Stimulated activated naive CD8-positive, alpha-beta T cell treated with anti-CD3 and anti-CD28 coated beads, Interleukin-15, Interleukin-2, amounts not matched to agents 100 U/mL and 50 U/mL, for 24 hours (primary cell): ENCODE measurements around the gene TNFAIP6.
"Not testable (repeated sequence)": the region's sequence is repeated elsewhere in the genome, so short reads cannot be mapped to it uniquely, and the experiment has no call there.

Experiments
- ATAC-seq: fragments of 150-1000 bp; cut with Tn5 transposase; one replicate; pipeline ENCODE4 v1.10.0; 2021
- DNase-seq: peaks from one replicate; pipeline ENCODE4 v3.0.0; 2021

TNFAIP6 gene

DNA sequence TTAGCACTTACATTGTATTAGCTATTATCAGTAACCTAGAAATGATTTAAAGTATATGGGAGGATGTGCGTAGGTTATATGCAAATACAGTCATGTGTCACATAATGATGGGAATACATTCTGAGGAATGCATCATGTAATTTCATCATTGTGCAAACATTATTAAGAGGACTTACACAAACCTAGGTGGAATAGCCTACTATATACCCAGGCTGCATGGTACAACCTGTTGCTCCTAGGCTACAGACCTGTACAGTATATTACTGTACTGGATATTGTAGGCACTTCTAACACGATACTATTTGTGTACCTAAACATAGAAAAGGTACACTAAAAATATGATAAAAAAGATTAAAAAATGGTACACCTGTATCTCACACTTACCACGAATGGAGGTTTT is 60.3 kb downstream of the TNFAIP6 start:
- no peak for DNase-seq
- no peak for ATAC-seq

DNA sequence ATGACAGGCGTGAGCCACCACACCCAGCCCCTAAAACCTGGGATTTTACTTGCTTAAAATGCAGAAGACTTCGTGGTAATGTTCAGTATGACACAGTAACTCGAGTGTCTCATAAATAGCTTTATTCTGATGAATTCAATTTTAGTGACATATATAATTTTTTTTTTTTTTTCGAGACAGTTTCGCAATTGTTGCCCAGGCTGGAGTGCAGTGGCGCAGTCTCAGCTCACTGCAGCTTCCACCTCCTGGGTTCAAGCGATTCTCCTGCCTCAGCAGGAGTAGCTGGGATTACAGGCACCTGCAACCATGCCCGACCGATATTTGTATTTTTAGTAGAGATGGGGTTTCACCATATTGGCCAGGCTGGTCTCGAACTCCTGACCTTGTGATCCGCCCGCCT is 64.3 kb downstream of the TNFAIP6 start:
- DNase-seq, ATAC-seq: not testable (repeated sequence)

DNA sequence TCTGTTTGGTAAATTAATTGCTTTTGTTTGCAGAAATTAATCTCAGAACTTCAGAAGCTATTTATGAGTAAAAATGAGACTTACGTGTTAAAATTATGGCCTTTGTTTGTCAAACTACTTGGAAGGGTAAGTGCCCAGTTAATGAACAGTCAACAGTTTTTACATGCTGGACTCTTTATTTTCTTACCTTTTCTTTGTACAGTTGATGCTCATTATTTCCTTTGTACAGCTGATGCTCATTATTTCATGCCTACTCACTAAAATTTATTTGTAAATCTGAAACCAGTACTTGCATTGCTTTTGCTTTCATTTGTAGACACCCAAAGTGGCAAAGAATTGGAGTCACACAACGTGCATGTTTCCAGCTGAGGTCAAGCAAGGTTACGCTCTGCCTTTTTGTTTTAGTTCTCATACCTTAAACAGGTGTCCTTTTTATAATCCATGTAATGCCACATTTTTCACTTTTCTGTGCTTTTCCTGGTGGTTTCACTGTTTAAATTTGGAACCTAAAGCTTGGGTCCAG is 65.6 kb downstream of the TNFAIP6 start:
- ATAC-seq (peak; percentile 54), DNase-seq (no peak)

DNA sequence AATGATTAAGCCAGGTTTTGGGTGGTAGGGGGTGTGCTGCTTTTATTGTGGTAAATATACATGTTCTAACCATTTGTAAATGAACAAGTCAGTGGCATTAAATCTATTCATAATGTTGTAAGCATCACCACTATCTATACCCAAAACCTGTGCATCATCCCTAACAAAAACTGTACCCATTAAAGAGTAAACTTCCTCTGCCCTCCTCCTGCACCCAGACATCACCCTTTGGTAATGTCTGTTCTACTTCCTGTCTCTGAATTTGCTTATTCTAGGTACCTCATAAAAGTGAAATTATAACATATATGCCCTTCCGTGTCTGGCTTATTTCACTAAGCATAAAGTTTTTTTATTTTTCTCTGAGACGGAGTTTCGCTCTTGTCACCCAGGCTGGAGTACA is 66.4 kb downstream of the TNFAIP6 start:
- DNase-seq = no peak

More for the DNA sequence above, 66.4 kb downstream of the TNFAIP6 start:
- peak; percentile 40 for ATAC-seq
